ENCODE results near the gene KCNMA1. TPM values are rescaled to one million over a fixed set of nuclear protein-coding genes. Genes with fewer than 3 reads are reported as not detected.

Gene KCNMA1
- total RNA-seq, 1 experiment from 2014 or later = 0.49 TPM

GRCh38 chr10:76858721-76859120, 778.9 kb downstream of the KCNMA1 start:
- Histone ChIP-seq H3K9me3 (ENCODE audit: control insufficient read depth in 1 of 2, insufficient read depth in 1 of 2, low read depth in 1 of 2, low read length in 2 of 2) (no peaks in the 10 kb centered on the region), H3K27me3 (ENCODE audit: insufficient read depth, low read length) (no peaks in the 10 kb centered on the region), H3K27ac (ENCODE audit: low read depth, low read length) (no peak overlapping the region), H3K4me3 (replicated peaks in 1 of 2; ENCODE audit: low read depth in 1 of 2, low read length in 2 of 2) (no peak overlapping the region), H3K79me2 (ENCODE audit: insufficient read depth, low read length) (no peaks in the 10 kb centered on the region), H4K20me1 (ENCODE audit: insufficient read depth) (no peaks in the 10 kb centered on the region; the same call in 1 of the 2 replicates), H3K9me2 (ENCODE audit: insufficient read depth) (no peaks in the 10 kb centered on the region), H2AFZ (ENCODE audit: low read depth, low read length, poor library complexity, severe bottlenecking) (no peak overlapping the region), H3K9ac (ENCODE audit: low read length) (no peak overlapping the region), H3K4me1 (ENCODE audit: control insufficient read depth in 1 of 2, insufficient read depth in 2 of 2, low read length in 2 of 2) (no peaks in the 10 kb centered on the region), H3K36me3 (ENCODE audit: control insufficient read depth in 1 of 2, insufficient read depth in 2 of 2, low read length in 2 of 2) (no peaks in the 10 kb centered on the region), H3K4me2 (ENCODE audit: low read length) (no peak overlapping the region)
- intact Hi-C loops (cut with micrococcal nuclease) = no loop called here
- RAD21 ChIA-PET (ENCODE audit: low non-redundant PET in 1 of 2, low total read pairs in 2 of 2, uncharacterized antibody in 2 of 2, unreplicated experiment in 2 of 2) = no interaction called here
- TF ChIP-seq YY1 (IDR thresholded peaks at IDR 0.05; ENCODE audit: extremely low read depth, insufficient replicate concordance, low read depth, low read length) (no peak), TCF7L2 (IDR thresholded peaks at IDR 0.05; ENCODE audit: borderline replicate concordance, extremely low read depth, insufficient read depth, insufficient read length) (no peak), FOSL1 (IDR thresholded peaks at IDR 0.05; ENCODE audit: low read depth) (no peak), ATF3 (IDR thresholded peaks at IDR 0.05) (no peak), SIN3A (IDR thresholded peaks at IDR 0.05; ENCODE audit: low read depth) (no peak), SP1 (IDR thresholded peaks at IDR 0.05; ENCODE audit: low read depth) (no peak), ELF1 (IDR thresholded peaks at IDR 0.05; ENCODE audit: borderline replicate concordance, low read depth) (no peak), RAD21 (IDR thresholded peaks at IDR 0.05; ENCODE audit: low read depth) (no peak)
- no TSS peak for BruUV-seq (replicated peaks)
- ATAC-seq (no peak), DNase-seq (ENCODE audit: low read depth, low spot score) (no peak)
- POLR2A ChIA-PET = no interaction called here
- CTCF ChIA-PET = no interaction called here

- intact Hi-C loops (cut with micrococcal nuclease) = no loop called here
- ATAC-seq (no peak), DNase-seq (ENCODE audit: low read depth, low spot score) (no peak)
- ChIA-PET RAD21 (ENCODE audit: low non-redundant PET in 1 of 2, low total read pairs in 2 of 2, uncharacterized antibody in 2 of 2, unreplicated experiment in 2 of 2) (no interaction called here), POLR2A (no interaction called here), CTCF (no interaction called here)
- no peaks in the 10 kb centered on the region for H3K79me2 ChIP-seq (ENCODE audit: insufficient read depth, low read length)
- BruUV-seq (replicated peaks) = no TSS peak
- H3K27ac ChIP-seq (ENCODE audit: low read depth, low read length) = no peak overlapping the region
- TF ChIP-seq POLR2AphosphoS5 (IDR thresholded peaks at IDR 0.05; ENCODE audit: low read depth, low read length) = no peak
- no peak for TF ChIP-seq SP1 (IDR thresholded peaks at IDR 0.05; ENCODE audit: low read depth)
- no peak for TF ChIP-seq ELF1 (IDR thresholded peaks at IDR 0.05; ENCODE audit: borderline replicate concordance, low read depth)
- TF ChIP-seq EZH2phosphoT487 (IDR thresholded peaks at IDR 0.05; ENCODE audit: borderline replicate concordance) = no peak
- no peak for TF ChIP-seq RAD21 (IDR thresholded peaks at IDR 0.05; ENCODE audit: low read depth)
- TF ChIP-seq ZFX (IDR thresholded peaks at IDR 0.05) = no peak
- no peak for TF ChIP-seq ATF3 (IDR thresholded peaks at IDR 0.05)
- 0 out of 2 replicates have a peak, but pooled peaks cover 6% of the 10 kb centered on the region for H3K27me3 ChIP-seq (ENCODE audit: insufficient read depth, low read length)
- H2AFZ ChIP-seq (ENCODE audit: low read depth, low read length, poor library complexity, severe bottlenecking) = no peak overlapping the region
- no peaks in the 10 kb centered on the region for H3K9me3 ChIP-seq (ENCODE audit: control insufficient read depth in 1 of 2, insufficient read depth in 1 of 2, low read depth in 1 of 2, low read length in 2 of 2)
- no peaks in the 10 kb centered on the region for H4K20me1 ChIP-seq (ENCODE audit: insufficient read depth)
- no peaks in the 10 kb centered on the region for H3K9me2 ChIP-seq (ENCODE audit: insufficient read depth)
- no peak overlapping the region for H3K4me3 ChIP-seq (replicated peaks in 1 of 2; ENCODE audit: low read depth in 1 of 2, low read length in 2 of 2)
- no peaks in the 10 kb centered on the region for H3K36me3 ChIP-seq (ENCODE audit: control insufficient read depth in 1 of 2, insufficient read depth in 2 of 2, low read length in 2 of 2)
- no peak overlapping the region for H3K9ac ChIP-seq (ENCODE audit: low read length)
- no peak overlapping the region for H3K4me2 ChIP-seq (ENCODE audit: low read length)
- no peaks in the 10 kb centered on the region for H3K4me1 ChIP-seq (ENCODE audit: control insufficient read depth in 1 of 2, insufficient read depth in 2 of 2, low read length in 2 of 2)
Observed at GRCh38 chr10:76840802-76841201, 796.8 kb downstream of the KCNMA1 start.

Data from HCT116 (cell line).